HCT116 (cell line): ENCODE results near the gene CIRBP. TPM values are rescaled to one million over a fixed set of nuclear protein-coding genes. Genes with fewer than 3 reads are reported as not detected.

Experiments
- ATAC-seq: fragments of 200-7000 bp; cut with Tn5 transposase; 2 replicates; pipeline ENCODE4 v1.9.1; 2020; ENCODE audit warnings: mild to moderate bottlenecking, moderate library complexity
- BruUV-seq: library from RNA; stranded (reverse); fragments of 400-500 nt; replicated peaks from 2 replicates; lab custom pipeline; 2021; lab: Mats Ljungman, UMichigan
- CTCF ChIA-PET: fragments of 300-600 bp; sonication (Branson Sonifier 250); formaldehyde crosslinking; loops from one replicate; lab custom pipeline; 2021; ENCODE audit warnings: antibody characterized with exemption; lab: Charles Lee
- POLR2A ChIA-PET: fragments of 300-600, 350-600 bp; sonication (Branson Sonifier 250); formaldehyde crosslinking; loops from one replicate; lab custom pipeline; 2021; ENCODE audit warnings: antibody characterized with exemption; lab: Charles Lee
- RAD21 ChIA-PET, 2 experiments: fragments of 300-600 bp; sonication (Branson Sonifier 250); formaldehyde crosslinking; loops; one replicate each; lab custom pipeline; 2023; ENCODE audit warnings: low total read pairs in 2 of 2; ENCODE audit not compliant: uncharacterized antibody in 2 of 2, unreplicated experiment in 2 of 2, low non-redundant PET in 1 of 2; lab: Charles Lee
- DNase-seq: peaks from one replicate; pipeline ENCODE4 v3.0.0-alpha.2; 2010; ENCODE audit warnings: low read depth, low spot score
- H2AFZ ChIP-seq: fragments of 200-600 bp; shearing (Covaris generic), sonication (generic); 2 replicates; pipeline ENCODE4 v1.6.1; 2017; ENCODE audit warnings: low read depth, mixed run types, mixed read lengths, antibody characterized with exemption, low read length; ENCODE audit not compliant: poor library complexity, severe bottlenecking
- H3K27ac ChIP-seq: 2 replicates; pipeline ENCODE4 v1.5.1; 2012; ENCODE audit warnings: low read depth, low read length
- H3K27me3 ChIP-seq: fragments of 200-600 bp; sonication (generic); 2 replicates; pipeline ENCODE4 v1.6.1; 2016; ENCODE audit warnings: mixed run types, low read length, mixed read lengths; ENCODE audit not compliant: insufficient read depth
- H3K36me3 ChIP-seq, 2 experiments: fragments of 200-500 bp in 1 of 2; fragments of 200-600 bp in 1 of 2; sonication (Bioruptor generic) in 1 of 2; sonication (generic) in 1 of 2; 2 replicates each; pipeline versions ENCODE4 v1.5.1 to v1.6.1; 2014 to 2016; ENCODE audit warnings: low read length in 2 of 2, inconsistent platforms in 1 of 2, mixed read lengths in 1 of 2, mixed run types in 1 of 2; ENCODE audit not compliant: insufficient read depth in 2 of 2, control insufficient read depth in 1 of 2
- H3K4me1 ChIP-seq, 2 experiments: fragments of 200-600 bp in 1 of 2; sonication (generic) in 1 of 2; 2 replicates each; pipeline versions ENCODE4 v1.5.1 to v1.6.1; 2012 to 2017; ENCODE audit warnings: low read length in 2 of 2, inconsistent platforms in 1 of 2, mild to moderate bottlenecking in 1 of 2, mixed read lengths in 1 of 2, mixed run types in 1 of 2, moderate library complexity in 1 of 2; ENCODE audit not compliant: insufficient read depth in 2 of 2, control insufficient read depth in 1 of 2
- H3K4me2 ChIP-seq: fragments of 200-600 bp; sonication (generic); 2 replicates; pipeline ENCODE4 v1.6.1; 2017; ENCODE audit warnings: mixed run types, low read length, mixed read lengths
- H3K4me3 ChIP-seq, 2 experiments: fragments of 200-600 bp in 1 of 2; sonication (generic) in 1 of 2; replicated peaks in 1 of 2; 2 replicates each; pipeline ENCODE4 v1.5.1; 2011 to 2016; ENCODE audit warnings: low read length in 2 of 2, control low read depth in 1 of 2, low read depth in 1 of 2, mild to moderate bottlenecking in 1 of 2, mixed read lengths in 1 of 2, mixed run types in 1 of 2
- H3K79me2 ChIP-seq: fragments of 200-600 bp; sonication (generic); 2 replicates; pipeline ENCODE4 v1.6.1; 2017; ENCODE audit warnings: mild to moderate bottlenecking, mixed run types, low read length, moderate library complexity, mixed read lengths; ENCODE audit not compliant: insufficient read depth
- H3K9ac ChIP-seq: fragments of 200-600 bp; sonication (generic); 2 replicates; pipeline ENCODE4 v1.6.1; 2016; ENCODE audit warnings: low read length, mixed read lengths
- H3K9me2 ChIP-seq: fragments of 200-600 bp; sonication (generic), shearing (Covaris generic); 2 replicates; pipeline ENCODE4 v1.6.1; 2017; ENCODE audit warnings: mixed run types, mild to moderate bottlenecking, moderate library complexity; ENCODE audit not compliant: insufficient read depth
- H3K9me3 ChIP-seq, 2 experiments: fragments of 200-500 bp in 1 of 2; fragments of 200-600 bp in 1 of 2; sonication (Bioruptor generic) in 1 of 2; sonication (generic) in 1 of 2; 2 replicates each; pipeline ENCODE4 v1.6.1; 2014 to 2017; ENCODE audit warnings: low read length in 2 of 2, mixed read lengths in 2 of 2, inconsistent platforms in 1 of 2, low read depth in 1 of 2, mild to moderate bottlenecking in 1 of 2, mixed run types in 1 of 2, moderate library complexity in 1 of 2; ENCODE audit not compliant: control insufficient read depth in 1 of 2, insufficient read depth in 1 of 2
- H4K20me1 ChIP-seq: fragments of 200-600 bp; sonication (generic), shearing (Covaris generic); 2 replicates; pipeline ENCODE4 v1.6.1; 2017; ENCODE audit warnings: mixed run types, mild to moderate bottlenecking, moderate library complexity; ENCODE audit not compliant: insufficient read depth
- CBX3 ChIP-seq: IDR thresholded peaks from 2 replicates; pipeline ENCODE4 v1.6.1; 2012; ENCODE audit warnings: low read depth
- CTCF ChIP-seq, 3 experiments: fragments of 200-600 bp in 1 of 3; sonication (generic) in 1 of 3; IDR thresholded peaks in 2 of 3; conservative IDR thresholded peaks in 1 of 3; 2 replicates each; pipeline ENCODE4 v1.5.1; 2012 to 2017; ENCODE audit warnings: low read depth in 2 of 3, low read length in 2 of 3, antibody characterized with exemption in 1 of 3, borderline replicate concordance in 1 of 3, control low read depth in 1 of 3, mild to moderate bottlenecking in 1 of 3, mixed read lengths in 1 of 3, mixed run types in 1 of 3, moderate library complexity in 1 of 3; ENCODE audit not compliant: insufficient read depth in 1 of 3
- JUND ChIP-seq: IDR thresholded peaks from 2 replicates; pipeline ENCODE4 v1.6.1; 2012
- POLR2AphosphoS5 ChIP-seq: IDR thresholded peaks from 2 replicates; pipeline ENCODE4 v1.6.1; 2011; ENCODE audit warnings: mild to moderate bottlenecking, low read depth, low read length, moderate library complexity
- RAD21 ChIP-seq: IDR thresholded peaks from 2 replicates; pipeline ENCODE4 v1.6.1; 2012; ENCODE audit warnings: low read depth, mild to moderate bottlenecking
- SRF ChIP-seq: IDR thresholded peaks from 2 replicates; pipeline ENCODE4 v1.6.1; 2012; ENCODE audit warnings: low read depth
- YY1 ChIP-seq: IDR thresholded peaks from 2 replicates; pipeline ENCODE4 v1.6.1; 2011; ENCODE audit warnings: low read length, low read depth, moderate library complexity, mild to moderate bottlenecking; ENCODE audit not compliant: insufficient replicate concordance; ENCODE audit errors: extremely low read depth
- ZBTB33 ChIP-seq: IDR thresholded peaks from 2 replicates; pipeline ENCODE4 v1.6.1; 2011; ENCODE audit warnings: mild to moderate bottlenecking, low read length, moderate library complexity; ENCODE audit not compliant: insufficient replicate concordance; ENCODE audit errors: extremely low read depth
- ZFX ChIP-seq: fragments of 450-650 bp; IDR thresholded peaks from 2 replicates; pipeline ENCODE4 v1.6.1; 2017
- ZNF274 ChIP-seq: fragments of 200-500 bp; sonication (Bioruptor generic); IDR thresholded peaks from 2 replicates; pipeline ENCODE4 v1.6.1; 2014; ENCODE audit warnings: mild to moderate bottlenecking, low read depth, low read length, inconsistent platforms
- intact Hi-C: fragments of 100-400 bp; cut with micrococcal nuclease; formaldehyde crosslinking; loops from 2 replicates; pipeline ENCODE4 v1.10.0; 2022
- total RNA-seq: library from RNA; stranded (reverse); gene quantifications from one replicate; pipeline ENCODE4 v1.2.1, GENCODE V29; 2021; ENCODE audit not compliant: unreplicated experiment

The CIRBP gene
- total RNA-seq, 1 experiment from 2014 or later, result 276 TPM

- no peak overlapping the region for H2AFZ ChIP-seq
- TF ChIP-seq POLR2AphosphoS5 (no peak), ZFX (peak; percentile 31; the same call in 1 of the 2 replicates), SRF (no peak), YY1 (peak; percentile 34), CBX3 (no peak), JUND (no peak), CTCF (IDR thresholded peaks at IDR 0.05 in 2 of 3, conservative IDR thresholded peaks at IDR 0.05 in 1 of 3; ENCODE audit: borderline replicate concordance in 1 of 3, insufficient read depth in 1 of 3, low read depth in 2 of 3, low read length in 2 of 3) (peak; percentile 62 to 76 (median 69); a peak in 5 of 6 replicates), ZNF274 (no peak), ZBTB33 (peak; percentile 21), RAD21 (peak; percentile 80)
- TF ChIP-seq, all 23 proteins: peak for 5
- Histone ChIP-seq H3K9ac (no peak overlapping the region), H3K4me3 (no peak overlapping the region), H4K20me1 (no peaks in the 10 kb centered on the region), H3K36me3 (no peaks in the 10 kb centered on the region), H3K79me2 (no peaks in the 10 kb centered on the region), H3K27ac (no peak overlapping the region), H3K27me3 (0 out of 2 replicates have a peak, but pooled peaks cover 4% of the 10 kb centered on the region), H3K4me1 (peaks cover 12 to 39% of the 10 kb centered on the region in 2 experiments), H3K4me2 (peak overlapping the region; percentile 56), H3K9me2 (no peaks in the 10 kb centered on the region), H3K9me3 (no peaks in the 10 kb centered on the region)
- peak; percentile 18 for DNase-seq
- POLR2A ChIA-PET, result no interaction called here
- RAD21 ChIA-PET, result interaction anchor here (0.6 to 0.9 kb wide), 3 partner anchors 18 to 88 kb away, joined by 3 to 4 read pairs (median 3); no protein-coding TSS in a partner anchor
- no TSS peak for BruUV-seq
- peak; percentile 85 for ATAC-seq
- intact Hi-C loops, result no loop called here
- CTCF ChIA-PET, result interaction anchor here (0.7 to 1.8 kb wide), 4 partner anchors 11 to 156 kb away, joined by 3 to 7 read pairs (median 3); no protein-coding TSS in a partner anchor
These were observed 46.5 kb downstream of the CIRBP start for GRCh38 chr19:1315470-1316166.
